HCT116 (cell line): ENCODE results near the gene FAM124B. TPM values are rescaled to one million over a fixed set of nuclear protein-coding genes. Genes with fewer than 3 reads are reported as not detected.

Source experiments
- ATAC-seq: fragments of 200-7000 bp; cut with Tn5 transposase; 2 replicates; pipeline ENCODE4 v1.9.1; 2020; ENCODE audit warnings: mild to moderate bottlenecking, moderate library complexity
- BruUV-seq: library from RNA; stranded (reverse); fragments of 400-500 nt; replicated peaks from 2 replicates; lab custom pipeline; 2021; lab: Mats Ljungman, UMichigan
- CTCF ChIA-PET: fragments of 300-600 bp; sonication (Branson Sonifier 250); formaldehyde crosslinking; loops from one replicate; lab custom pipeline; 2021; ENCODE audit warnings: antibody characterized with exemption; lab: Charles Lee
- POLR2A ChIA-PET: fragments of 300-600, 350-600 bp; sonication (Branson Sonifier 250); formaldehyde crosslinking; loops from one replicate; lab custom pipeline; 2021; ENCODE audit warnings: antibody characterized with exemption; lab: Charles Lee
- RAD21 ChIA-PET, 2 experiments: fragments of 300-600 bp; sonication (Branson Sonifier 250); formaldehyde crosslinking; loops; one replicate each; lab custom pipeline; 2023; ENCODE audit warnings: low total read pairs in 2 of 2; ENCODE audit not compliant: uncharacterized antibody in 2 of 2, unreplicated experiment in 2 of 2, low non-redundant PET in 1 of 2; lab: Charles Lee
- DNase-seq: peaks from one replicate; pipeline ENCODE4 v3.0.0-alpha.2; 2010; ENCODE audit warnings: low read depth, low spot score
- H2AFZ ChIP-seq: fragments of 200-600 bp; shearing (Covaris generic), sonication (generic); 2 replicates; pipeline ENCODE4 v1.6.1; 2017; ENCODE audit warnings: low read depth, mixed run types, mixed read lengths, antibody characterized with exemption, low read length; ENCODE audit not compliant: poor library complexity, severe bottlenecking
- H3K27ac ChIP-seq: 2 replicates; pipeline ENCODE4 v1.5.1; 2012; ENCODE audit warnings: low read depth, low read length
- H3K27me3 ChIP-seq: fragments of 200-600 bp; sonication (generic); 2 replicates; pipeline ENCODE4 v1.6.1; 2016; ENCODE audit warnings: mixed run types, low read length, mixed read lengths; ENCODE audit not compliant: insufficient read depth
- H3K36me3 ChIP-seq, 2 experiments: fragments of 200-500 bp in 1 of 2; fragments of 200-600 bp in 1 of 2; sonication (Bioruptor generic) in 1 of 2; sonication (generic) in 1 of 2; 2 replicates each; pipeline versions ENCODE4 v1.5.1 to v1.6.1; 2014 to 2016; ENCODE audit warnings: low read length in 2 of 2, inconsistent platforms in 1 of 2, mixed read lengths in 1 of 2, mixed run types in 1 of 2; ENCODE audit not compliant: insufficient read depth in 2 of 2, control insufficient read depth in 1 of 2
- H3K4me1 ChIP-seq, 2 experiments: fragments of 200-600 bp in 1 of 2; sonication (generic) in 1 of 2; 2 replicates each; pipeline versions ENCODE4 v1.5.1 to v1.6.1; 2012 to 2017; ENCODE audit warnings: low read length in 2 of 2, inconsistent platforms in 1 of 2, mild to moderate bottlenecking in 1 of 2, mixed read lengths in 1 of 2, mixed run types in 1 of 2, moderate library complexity in 1 of 2; ENCODE audit not compliant: insufficient read depth in 2 of 2, control insufficient read depth in 1 of 2
- H3K4me2 ChIP-seq: fragments of 200-600 bp; sonication (generic); 2 replicates; pipeline ENCODE4 v1.6.1; 2017; ENCODE audit warnings: mixed run types, low read length, mixed read lengths
- H3K4me3 ChIP-seq, 2 experiments: fragments of 200-600 bp in 1 of 2; sonication (generic) in 1 of 2; replicated peaks in 1 of 2; 2 replicates each; pipeline ENCODE4 v1.5.1; 2011 to 2016; ENCODE audit warnings: low read length in 2 of 2, control low read depth in 1 of 2, low read depth in 1 of 2, mild to moderate bottlenecking in 1 of 2, mixed read lengths in 1 of 2, mixed run types in 1 of 2
- H3K79me2 ChIP-seq: fragments of 200-600 bp; sonication (generic); 2 replicates; pipeline ENCODE4 v1.6.1; 2017; ENCODE audit warnings: mild to moderate bottlenecking, mixed run types, low read length, moderate library complexity, mixed read lengths; ENCODE audit not compliant: insufficient read depth
- H3K9ac ChIP-seq: fragments of 200-600 bp; sonication (generic); 2 replicates; pipeline ENCODE4 v1.6.1; 2016; ENCODE audit warnings: low read length, mixed read lengths
- H3K9me2 ChIP-seq: fragments of 200-600 bp; sonication (generic), shearing (Covaris generic); 2 replicates; pipeline ENCODE4 v1.6.1; 2017; ENCODE audit warnings: mixed run types, mild to moderate bottlenecking, moderate library complexity; ENCODE audit not compliant: insufficient read depth
- H3K9me3 ChIP-seq, 2 experiments: fragments of 200-500 bp in 1 of 2; fragments of 200-600 bp in 1 of 2; sonication (Bioruptor generic) in 1 of 2; sonication (generic) in 1 of 2; 2 replicates each; pipeline ENCODE4 v1.6.1; 2014 to 2017; ENCODE audit warnings: low read length in 2 of 2, mixed read lengths in 2 of 2, inconsistent platforms in 1 of 2, low read depth in 1 of 2, mild to moderate bottlenecking in 1 of 2, mixed run types in 1 of 2, moderate library complexity in 1 of 2; ENCODE audit not compliant: control insufficient read depth in 1 of 2, insufficient read depth in 1 of 2
- H4K20me1 ChIP-seq: fragments of 200-600 bp; sonication (generic), shearing (Covaris generic); 2 replicates; pipeline ENCODE4 v1.6.1; 2017; ENCODE audit warnings: mixed run types, mild to moderate bottlenecking, moderate library complexity; ENCODE audit not compliant: insufficient read depth
- CEBPB ChIP-seq: IDR thresholded peaks from 2 replicates; pipeline ENCODE4 v1.6.1; 2012; ENCODE audit warnings: low read depth
- EGR1 ChIP-seq: IDR thresholded peaks from 2 replicates; pipeline ENCODE4 v1.6.1; 2012; ENCODE audit warnings: low read depth
- EZH2 ChIP-seq: fragments of 200-600 bp; sonication (generic); IDR thresholded peaks from 2 replicates; pipeline ENCODE4 v1.6.1; 2017; ENCODE audit warnings: antibody characterized with exemption, mixed run types
- FOSL1 ChIP-seq: IDR thresholded peaks from 2 replicates; pipeline ENCODE4 v1.6.1; 2012; ENCODE audit warnings: low read depth
- JUND ChIP-seq: IDR thresholded peaks from 2 replicates; pipeline ENCODE4 v1.6.1; 2012
- POLR2AphosphoS5 ChIP-seq: IDR thresholded peaks from 2 replicates; pipeline ENCODE4 v1.6.1; 2011; ENCODE audit warnings: mild to moderate bottlenecking, low read depth, low read length, moderate library complexity
- RAD21 ChIP-seq: IDR thresholded peaks from 2 replicates; pipeline ENCODE4 v1.6.1; 2012; ENCODE audit warnings: low read depth, mild to moderate bottlenecking
- SRF ChIP-seq: IDR thresholded peaks from 2 replicates; pipeline ENCODE4 v1.6.1; 2012; ENCODE audit warnings: low read depth
- TCF7L2 ChIP-seq: IDR thresholded peaks from 2 replicates; pipeline ENCODE4 v1.7.0; 2011; ENCODE audit warnings: borderline replicate concordance, inconsistent platforms; ENCODE audit not compliant: insufficient read depth, insufficient read length; ENCODE audit errors: extremely low read depth
- YY1 ChIP-seq: IDR thresholded peaks from 2 replicates; pipeline ENCODE4 v1.6.1; 2011; ENCODE audit warnings: low read length, low read depth, moderate library complexity, mild to moderate bottlenecking; ENCODE audit not compliant: insufficient replicate concordance; ENCODE audit errors: extremely low read depth
- ZFX ChIP-seq: fragments of 450-650 bp; IDR thresholded peaks from 2 replicates; pipeline ENCODE4 v1.6.1; 2017
- ZNF274 ChIP-seq: fragments of 200-500 bp; sonication (Bioruptor generic); IDR thresholded peaks from 2 replicates; pipeline ENCODE4 v1.6.1; 2014; ENCODE audit warnings: mild to moderate bottlenecking, low read depth, low read length, inconsistent platforms
- intact Hi-C: fragments of 100-400 bp; cut with micrococcal nuclease; formaldehyde crosslinking; loops from 2 replicates; pipeline ENCODE4 v1.10.0; 2022
- total RNA-seq: library from RNA; stranded (reverse); gene quantifications from one replicate; pipeline ENCODE4 v1.2.1, GENCODE V29; 2021; ENCODE audit not compliant: unreplicated experiment
- TF ChIP-seq, protein P1 (sequence below): IDR thresholded peaks from 2 replicates; pipeline ENCODE4 v1.6.1; 2012
- TF ChIP-seq, protein P2 (sequence below): IDR thresholded peaks from 2 replicates; pipeline ENCODE4 v1.6.1; 2011; ENCODE audit warnings: mild to moderate bottlenecking, low read length, moderate library complexity; ENCODE audit not compliant: insufficient replicate concordance; ENCODE audit errors: extremely low read depth
- TF ChIP-seq, protein P3 (sequence below), 3 experiments: fragments of 200-600 bp in 1 of 3; sonication (generic) in 1 of 3; IDR thresholded peaks in 2 of 3; conservative IDR thresholded peaks in 1 of 3; 2 replicates each; pipeline ENCODE4 v1.5.1; 2012 to 2017; ENCODE audit warnings: low read depth in 2 of 3, low read length in 2 of 3, antibody characterized with exemption in 1 of 3, borderline replicate concordance in 1 of 3, control low read depth in 1 of 3, mild to moderate bottlenecking in 1 of 3, mixed read lengths in 1 of 3, mixed run types in 1 of 3, moderate library complexity in 1 of 3; ENCODE audit not compliant: insufficient read depth in 1 of 3
- TF ChIP-seq, protein P4 (sequence below): IDR thresholded peaks from 2 replicates; pipeline ENCODE4 v1.6.1; 2012

FAM124B gene
- total RNA-seq, 1 experiment from 2014 or later = not detected

DNA sequence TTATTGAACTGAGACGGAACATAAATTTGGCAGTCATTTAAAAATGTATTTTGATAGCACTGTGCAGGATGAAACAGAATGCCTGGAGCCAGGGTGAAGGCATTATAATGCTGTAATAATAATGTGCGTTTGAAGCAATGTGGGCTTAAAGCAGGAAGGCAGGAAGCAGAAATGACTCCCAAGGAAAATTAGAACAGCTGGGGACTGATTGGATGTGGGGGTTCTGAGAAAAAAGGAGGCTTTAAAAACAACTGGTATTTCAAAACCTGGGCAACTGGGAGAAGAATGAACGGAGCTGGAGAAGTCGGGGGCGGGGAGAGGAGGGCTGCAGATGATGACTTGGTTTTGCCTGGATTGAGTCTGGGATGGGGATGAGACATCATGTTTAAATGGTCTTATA, 12.6 kb downstream of the FAM124B start:
- CTCF ChIA-PET = no interaction called here
- intact Hi-C loops = no loop called here
- H3K36me3 ChIP-seq = no peaks in the 10 kb centered on the region
- DNase-seq (no peak), ATAC-seq (no peak)
- no peak overlapping the region for H3K9ac ChIP-seq
- no peaks in the 10 kb centered on the region for H3K79me2 ChIP-seq
- H3K4me3 ChIP-seq = no peak overlapping the region
- POLR2A ChIA-PET = no interaction called here
- H3K9me2 ChIP-seq = no peaks in the 10 kb centered on the region
- H3K4me2 ChIP-seq = no peak overlapping the region
- TF ChIP-seq RAD21 (no peak), JUND (no peak), POLR2AphosphoS5 (no peak), ZFX (no peak), EGR1 (no peak), EZH2 (no peak), SRF (no peak), FOSL1 (no peak)
- TF ChIP-seq, protein P1, sequence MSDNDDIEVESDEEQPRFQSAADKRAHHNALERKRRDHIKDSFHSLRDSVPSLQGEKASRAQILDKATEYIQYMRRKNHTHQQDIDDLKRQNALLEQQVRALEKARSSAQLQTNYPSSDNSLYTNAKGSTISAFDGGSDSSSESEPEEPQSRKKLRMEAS = no peak
- H3K27ac ChIP-seq = no peak overlapping the region
- no TSS peak for BruUV-seq
- no peaks in the 10 kb centered on the region for H3K4me1 ChIP-seq
- H2AFZ ChIP-seq = no peak overlapping the region
- RAD21 ChIA-PET = no interaction called here
- no peaks in the 10 kb centered on the region for H3K27me3 ChIP-seq
- H3K9me3 ChIP-seq = no peaks in the 10 kb centered on the region
- no peaks in the 10 kb centered on the region for H4K20me1 ChIP-seq

DNA sequence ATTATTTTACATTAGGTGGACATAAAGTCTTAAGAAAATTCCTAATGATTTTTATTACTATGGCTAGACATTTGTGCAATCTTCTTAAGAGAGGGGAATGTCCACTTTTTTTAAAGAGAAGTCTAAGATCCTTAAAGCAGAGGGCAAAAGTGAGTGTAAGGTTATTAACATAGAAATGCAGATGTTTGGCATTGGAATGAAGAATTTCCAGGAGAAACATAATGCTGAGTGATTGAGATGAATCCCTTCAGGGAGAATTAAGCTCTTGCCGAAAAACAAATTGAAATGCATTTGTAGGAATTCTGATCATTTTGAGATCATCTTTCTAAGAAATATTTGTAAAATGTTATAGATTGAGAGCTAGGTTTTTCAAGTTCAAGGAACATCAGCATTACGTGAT, 15.0 kb downstream of the FAM124B start:
- H2AFZ ChIP-seq = no peak overlapping the region
- no TSS peak for BruUV-seq
- no peaks in the 10 kb centered on the region for H4K20me1 ChIP-seq
- ChIA-PET POLR2A (no interaction called here), CTCF (no interaction called here), RAD21 (no interaction called here)
- no peak overlapping the region for H3K4me2 ChIP-seq
- no peak for TF ChIP-seq SRF
- TF ChIP-seq, protein P2, sequence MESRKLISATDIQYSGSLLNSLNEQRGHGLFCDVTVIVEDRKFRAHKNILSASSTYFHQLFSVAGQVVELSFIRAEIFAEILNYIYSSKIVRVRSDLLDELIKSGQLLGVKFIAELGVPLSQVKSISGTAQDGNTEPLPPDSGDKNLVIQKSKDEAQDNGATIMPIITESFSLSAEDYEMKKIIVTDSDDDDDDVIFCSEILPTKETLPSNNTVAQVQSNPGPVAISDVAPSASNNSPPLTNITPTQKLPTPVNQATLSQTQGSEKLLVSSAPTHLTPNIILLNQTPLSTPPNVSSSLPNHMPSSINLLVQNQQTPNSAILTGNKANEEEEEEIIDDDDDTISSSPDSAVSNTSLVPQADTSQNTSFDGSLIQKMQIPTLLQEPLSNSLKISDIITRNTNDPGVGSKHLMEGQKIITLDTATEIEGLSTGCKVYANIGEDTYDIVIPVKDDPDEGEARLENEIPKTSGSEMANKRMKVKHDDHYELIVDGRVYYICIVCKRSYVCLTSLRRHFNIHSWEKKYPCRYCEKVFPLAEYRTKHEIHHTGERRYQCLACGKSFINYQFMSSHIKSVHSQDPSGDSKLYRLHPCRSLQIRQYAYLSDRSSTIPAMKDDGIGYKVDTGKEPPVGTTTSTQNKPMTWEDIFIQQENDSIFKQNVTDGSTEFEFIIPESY = no peak
- no peak for TF ChIP-seq FOSL1
- no peak for TF ChIP-seq CEBPB
- TF ChIP-seq, protein P3, sequence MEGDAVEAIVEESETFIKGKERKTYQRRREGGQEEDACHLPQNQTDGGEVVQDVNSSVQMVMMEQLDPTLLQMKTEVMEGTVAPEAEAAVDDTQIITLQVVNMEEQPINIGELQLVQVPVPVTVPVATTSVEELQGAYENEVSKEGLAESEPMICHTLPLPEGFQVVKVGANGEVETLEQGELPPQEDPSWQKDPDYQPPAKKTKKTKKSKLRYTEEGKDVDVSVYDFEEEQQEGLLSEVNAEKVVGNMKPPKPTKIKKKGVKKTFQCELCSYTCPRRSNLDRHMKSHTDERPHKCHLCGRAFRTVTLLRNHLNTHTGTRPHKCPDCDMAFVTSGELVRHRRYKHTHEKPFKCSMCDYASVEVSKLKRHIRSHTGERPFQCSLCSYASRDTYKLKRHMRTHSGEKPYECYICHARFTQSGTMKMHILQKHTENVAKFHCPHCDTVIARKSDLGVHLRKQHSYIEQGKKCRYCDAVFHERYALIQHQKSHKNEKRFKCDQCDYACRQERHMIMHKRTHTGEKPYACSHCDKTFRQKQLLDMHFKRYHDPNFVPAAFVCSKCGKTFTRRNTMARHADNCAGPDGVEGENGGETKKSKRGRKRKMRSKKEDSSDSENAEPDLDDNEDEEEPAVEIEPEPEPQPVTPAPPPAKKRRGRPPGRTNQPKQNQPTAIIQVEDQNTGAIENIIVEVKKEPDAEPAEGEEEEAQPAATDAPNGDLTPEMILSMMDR (IDR thresholded peaks at IDR 0.05 in 2 of 3, conservative IDR thresholded peaks at IDR 0.05 in 1 of 3; ENCODE audit: borderline replicate concordance in 1 of 3, insufficient read depth in 1 of 3, low read depth in 2 of 3, low read length in 2 of 3) = no peak
- TF ChIP-seq, protein P1 = no peak
- no peak for TF ChIP-seq RAD21
- no peak for TF ChIP-seq ZFX
- no peak for TF ChIP-seq POLR2AphosphoS5
- TF ChIP-seq YY1 = no peak
- TF ChIP-seq, protein P4, sequence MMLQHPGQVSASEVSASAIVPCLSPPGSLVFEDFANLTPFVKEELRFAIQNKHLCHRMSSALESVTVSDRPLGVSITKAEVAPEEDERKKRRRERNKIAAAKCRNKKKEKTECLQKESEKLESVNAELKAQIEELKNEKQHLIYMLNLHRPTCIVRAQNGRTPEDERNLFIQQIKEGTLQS = no peak
- TF ChIP-seq ZNF274 = no peak
- TF ChIP-seq TCF7L2 = no peak
- no peak for TF ChIP-seq JUND
- TF ChIP-seq EGR1 = no peak
- H3K9me3 ChIP-seq = no peaks in the 10 kb centered on the region
- no peaks in the 10 kb centered on the region for H3K79me2 ChIP-seq
- DNase-seq (no peak), ATAC-seq (no peak)
- intact Hi-C loops = no loop called here
- no peak overlapping the region for H3K4me3 ChIP-seq
- no peak overlapping the region for H3K9ac ChIP-seq
- no peaks in the 10 kb centered on the region for H3K4me1 ChIP-seq
- no peaks in the 10 kb centered on the region for H3K9me2 ChIP-seq
- no peaks in the 10 kb centered on the region for H3K27me3 ChIP-seq
- no peaks in the 10 kb centered on the region for H3K36me3 ChIP-seq
- no peak overlapping the region for H3K27ac ChIP-seq
